Endothelial cell of umbilical vein (primary cell): ENCODE results near the gene ABLIM2. TPM values are rescaled to one million over a fixed set of nuclear protein-coding genes. Genes with fewer than 3 reads are reported as not detected.

ENCODE experiments used
- BruUV-seq: library from RNA; stranded (reverse); fragments of 400-500 nt; replicated peaks from 2 replicates; lab custom pipeline; 2021; lab: Mats Ljungman, UMichigan
- CTCF ChIA-PET: fragments of 300-600, 350-600 bp; sonication (Branson Sonifier 250); formaldehyde crosslinking; loops from one replicate; lab custom pipeline; 2021; ENCODE audit warnings: antibody characterized with exemption, inconsistent platforms; lab: Charles Lee
- POLR2A ChIA-PET: fragments of 300-600, 350-600 bp; sonication (Branson Sonifier 250); formaldehyde crosslinking; loops from one replicate; lab custom pipeline; 2021; ENCODE audit warnings: antibody characterized with exemption, inconsistent platforms; lab: Charles Lee
- DNase-seq: peaks from one replicate; pipeline ENCODE4 v3.0.0-alpha.2; 2011; ENCODE audit warnings: low read depth, low spot score
- FAIRE-seq: peaks from 2 replicates; lab custom pipeline; 2011; peaks lifted over from hg19 to GRCh38; lab: Jason Lieb, UNC
- H2AFZ ChIP-seq: 2 replicates; pipeline ENCODE4 v1.6.0; 2012; ENCODE audit warnings: low read depth, low read length, control low read depth, inconsistent platforms
- H3K27ac ChIP-seq: 2 replicates; pipeline ENCODE4 v1.5.1; 2011; ENCODE audit warnings: low read depth, mild to moderate bottlenecking, control low read depth, low read length, moderate library complexity; ENCODE audit not compliant: insufficient read depth
- H3K27me3 ChIP-seq, 2 experiments: 2 replicates each; pipeline versions ENCODE4 v1.6.0 to v1.6.1; 2011; ENCODE audit warnings: low read length in 2 of 2, mixed read lengths in 1 of 2; ENCODE audit not compliant: control insufficient read depth in 2 of 2, insufficient read depth in 2 of 2
- H3K36me3 ChIP-seq, 2 experiments: 2 replicates in 1 of 2; 3 replicates in 1 of 2; pipeline ENCODE4 v1.5.1; 2011; ENCODE audit warnings: low read length in 2 of 2, mild to moderate bottlenecking in 1 of 2, moderate library complexity in 1 of 2; ENCODE audit not compliant: control insufficient read depth in 2 of 2, insufficient read depth in 2 of 2; ENCODE audit errors: extremely low read depth in 1 of 2
- H3K4me1 ChIP-seq: 3 replicates; pipeline ENCODE4 v1.5.1; 2011; ENCODE audit warnings: mild to moderate bottlenecking, low read length; ENCODE audit not compliant: control insufficient read depth, insufficient read depth; ENCODE audit errors: extremely low read depth
- H3K4me2 ChIP-seq: 2 replicates; pipeline ENCODE4 v1.6.1; 2011; ENCODE audit warnings: low read length, control low read depth, mixed read lengths; ENCODE audit not compliant: insufficient read depth
- H3K4me3 ChIP-seq, 3 experiments: fragments of 200-600 bp in 1 of 3; sonication (generic), shearing (Covaris generic) in 1 of 3; replicated peaks in 1 of 3; 2 replicates each; pipeline ENCODE4 v1.5.1; 2011 to 2016; ENCODE audit warnings: control low read depth in 3 of 3, low read length in 3 of 3, mild to moderate bottlenecking in 2 of 3, inconsistent platforms in 1 of 3, low read depth in 1 of 3, moderate library complexity in 1 of 3; ENCODE audit not compliant: insufficient read depth in 1 of 3
- H3K79me2 ChIP-seq: 2 replicates; pipeline ENCODE4 v1.6.0; 2012; ENCODE audit warnings: low read length, inconsistent platforms; ENCODE audit not compliant: control insufficient read depth, insufficient read depth
- H3K9ac ChIP-seq: replicated peaks from 2 replicates; pipeline ENCODE3; 2011; ENCODE audit warnings: low read length, control low read depth; ENCODE audit not compliant: insufficient read depth; ENCODE audit errors: extremely low read depth
- H3K9me1 ChIP-seq: replicated peaks from 3 replicates; pipeline ENCODE4 v1.6.0; 2011; ENCODE audit warnings: mild to moderate bottlenecking, low read length; ENCODE audit not compliant: control insufficient read depth, insufficient read depth; ENCODE audit errors: extremely low read depth
- H3K9me3 ChIP-seq: replicated peaks from 2 replicates; pipeline ENCODE4 v1.5.1; 2012; ENCODE audit warnings: low read length, inconsistent platforms; ENCODE audit not compliant: control insufficient read depth, insufficient read depth
- H4K20me1 ChIP-seq: replicated peaks from 2 replicates; pipeline ENCODE3; 2011; ENCODE audit warnings: mild to moderate bottlenecking, low read length; ENCODE audit not compliant: control insufficient read depth, insufficient read depth; ENCODE audit errors: extremely low read depth
- CTCF ChIP-seq, 2 donors: IDR thresholded peaks; 1 replicate in 1 of 2; 2 replicates in 1 of 2; pipeline ENCODE4 v1.5.1; 2011; ENCODE audit warnings: low read length in 2 of 2, mild to moderate bottlenecking in 2 of 2, moderate library complexity in 2 of 2, control low read depth in 1 of 2, inconsistent platforms in 1 of 2, low read depth in 1 of 2; ENCODE audit not compliant: insufficient read depth in 1 of 2; ENCODE audit errors: extremely low read depth in 1 of 2
- EZH2 ChIP-seq: IDR thresholded peaks from 2 replicates; pipeline ENCODE4 v1.6.1; 2012; ENCODE audit warnings: borderline replicate concordance, low read depth, mild to moderate bottlenecking, moderate library complexity, low read length, inconsistent platforms; ENCODE audit not compliant: severe bottlenecking
- FOS ChIP-seq: IDR thresholded peaks from 2 replicates; pipeline ENCODE4 v1.6.1; 2011; ENCODE audit warnings: mild to moderate bottlenecking, low read length, moderate library complexity, borderline replicate concordance; ENCODE audit not compliant: insufficient read depth
- JUN ChIP-seq: IDR thresholded peaks from 2 replicates; pipeline ENCODE4 v1.6.1; 2011; ENCODE audit warnings: borderline replicate concordance, low read depth; ENCODE audit not compliant: insufficient read length, insufficient read depth
- MAX ChIP-seq: IDR thresholded peaks from 2 replicates; pipeline ENCODE4 v1.6.1; 2011; ENCODE audit not compliant: insufficient read depth, insufficient read length
- MYC ChIP-seq: IDR thresholded peaks from one replicate; pipeline ENCODE4 v1.6.1; 2011; ENCODE audit warnings: mild to moderate bottlenecking, low read depth, low read length
- POLR2A ChIP-seq: IDR thresholded peaks from 2 replicates; pipeline ENCODE4 v1.6.1; 2012; ENCODE audit warnings: low read depth, mild to moderate bottlenecking, control low read depth, low read length
- POLR2AphosphoS5 ChIP-seq: IDR thresholded peaks from 2 replicates; pipeline ENCODE4 v1.6.1; 2012; ENCODE audit warnings: low read depth, mild to moderate bottlenecking, control low read depth, low read length, moderate library complexity; ENCODE audit not compliant: insufficient read depth
- dilution Hi-C: fragments of 300-500 bp; cut with MboI; formaldehyde crosslinking; loops from one replicate; pipeline ENCODE4 v1.15.0; 2019; ENCODE audit warnings: low sequenced_read_pairs; ENCODE audit not compliant: extremely low pct_ligation_motif_present
- intact Hi-C: fragments of 100-400 bp; cut with micrococcal nuclease; formaldehyde crosslinking; loops from one replicate; pipeline ENCODE4 v1.10.0; 2022
- polyA plus RNA-seq, 4 experiments: library from polyadenylated mRNA; depleted of rRNA in 3 of 4; stranded (reverse) in 3 of 4; unstranded in 1 of 4; fragments of >200 nt; gene quantifications; 2 replicates each; pipeline versions ENCODE4 v1.2.1 to v1.2.3, GENCODE V29; 2011 to 2012; ENCODE audit warnings: missing spikeins in 1 of 4
- total RNA-seq: library from RNA; stranded (reverse); gene quantifications from 2 replicates; pipeline ENCODE4 v1.2.3, GENCODE V29; 2021

The ABLIM2 gene
- total and polyA plus RNA-seq, 2 donors (not counting 3 experiments of a cell fraction or from before 2014, with no cell fraction given), result 0.28 to 0.66 TPM

DNA sequence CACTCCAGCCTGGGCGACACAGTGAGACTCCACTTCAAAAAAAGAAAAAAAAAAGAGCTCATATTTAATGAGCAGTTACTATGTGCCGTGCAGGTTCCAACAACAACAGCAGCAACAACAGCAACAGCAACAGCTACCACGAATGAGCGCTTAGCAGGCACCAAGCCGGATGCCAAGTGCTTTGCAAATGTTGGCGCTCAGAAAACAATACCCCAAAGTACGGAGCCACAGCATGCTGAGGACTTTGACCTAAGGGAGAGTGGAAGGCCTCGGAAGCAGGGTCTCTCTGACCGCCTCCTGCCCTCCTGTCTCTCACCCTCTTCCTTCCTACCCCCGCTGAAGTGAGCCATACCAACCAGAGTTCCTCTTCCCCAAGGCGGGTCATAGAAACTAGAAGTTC is 116.7 kb downstream of the ABLIM2 start:
- Histone ChIP-seq H3K27me3 (peaks cover 0 to 11% of the 10 kb centered on the region in 2 experiments), H3K9ac (no peak overlapping the region), H2AFZ (no peak overlapping the region), H3K4me2 (no peak overlapping the region), H3K4me1 (no peaks in the 10 kb centered on the region), H3K27ac (no peak overlapping the region), H3K36me3 (no peaks in the 10 kb centered on the region), H3K4me3 (no peak overlapping the region), H3K9me3 (no peaks in the 10 kb centered on the region), H3K79me2 (no peaks in the 10 kb centered on the region), H4K20me1 (no peaks in the 10 kb centered on the region), H3K9me1 (no peaks in the 10 kb centered on the region)
- BruUV-seq, result no TSS peak
- intact Hi-C loops, result no loop called here
- ChIA-PET POLR2A (no interaction called here), CTCF (interaction anchor here (0.7 to 1.5 kb wide), 2 partner anchors 11 to 555 kb away, joined by 3 read pairs; no protein-coding TSS in a partner anchor)
- FAIRE-seq (no peak), DNase-seq (no peak)
- TF ChIP-seq MAX (no peak), CTCF (IDR thresholded peaks at IDR 0.05; ENCODE audit: extremely low read depth in 1 of 2, insufficient read depth in 1 of 2, low read depth in 1 of 2, low read length in 2 of 2) (no peak), EZH2 (no peak), JUN (no peak), MYC (no peak), FOS (no peak), POLR2A (no peak), POLR2AphosphoS5 (no peak)
- dilution Hi-C loops, result no loop called here
